Prostate gland (tissue), 2 donors: ENCODE measurements around the gene TSEN34. TPM values are rescaled to one million over a fixed set of nuclear protein-coding genes. Genes with fewer than 3 reads are reported as not detected.

Experiments
- DNase-seq: peaks from one replicate; pipeline ENCODE4 v3.0.0-alpha.2; 2019; ENCODE audit warnings: low spot score
- H3K27ac ChIP-seq, 2 donors: fragments of 200-600 bp; sonication (generic); 2 replicates each; pipeline ENCODE4 v1.5.1; 2017 to 2019
- H3K27me3 ChIP-seq: fragments of 200-600 bp; sonication (generic); replicated peaks from 2 replicates; pipeline ENCODE4 v1.5.1; 2019; ENCODE audit not compliant: insufficient read depth
- H3K36me3 ChIP-seq, 2 donors: fragments of 200-600 bp; sonication (generic); 1 replicate in 1 of 2; 2 replicates in 1 of 2; pipeline versions ENCODE4 v1.5.1 to v1.8.1; 2017 to 2019
- H3K4me1 ChIP-seq: fragments of 200-600 bp; sonication (generic); replicated peaks from 2 replicates; pipeline ENCODE4 v1.5.1; 2019
- H3K4me3 ChIP-seq, 2 donors: fragments of 200-600 bp; sonication (generic); 2 replicates each; pipeline ENCODE4 v1.5.1; 2017 to 2019
- H3K9me3 ChIP-seq: fragments of 200-600 bp; sonication (generic); 2 replicates; pipeline ENCODE4 v1.5.1; 2017
- CTCF ChIP-seq, 4 experiments: fragments of 200-600 bp in 2 of 4; fragments of 450-650 bp in 2 of 4; sonication (generic) in 2 of 4; IDR thresholded peaks; 1 replicate in 3 of 4; 2 replicates in 1 of 4; pipeline ENCODE4 v1.5.1; 2016 to 2019; ENCODE audit warnings: antibody characterized with exemption in 4 of 4, mild to moderate bottlenecking in 2 of 4, moderate library complexity in 2 of 4
- POLR2A ChIP-seq: fragments of 450-650 bp; IDR thresholded peaks from one replicate; pipeline ENCODE4 v1.6.1; 2016; ENCODE audit warnings: antibody characterized with exemption, mild to moderate bottlenecking
- POLR2AphosphoS5 ChIP-seq: sonication (generic); formaldehyde crosslinking; IDR thresholded peaks from one replicate; pipeline ENCODE4 v1.6.1; 2017; ENCODE audit warnings: antibody characterized with exemption
- WGBS: methylation state at CpG from one replicate; pipeline ENCODE4 v1.1.5; 2018; 5-methylcytosine and 5-hydroxymethylcytosine counted together
- intact Hi-C: fragments of 100-400 bp; cut with DNase I; formaldehyde crosslinking; loops from one replicate; pipeline ENCODE4 v1.14.2; 2022
- total RNA-seq, 2 donors: library from RNA; depleted of rRNA; stranded (reverse); fragments of >200 nt; gene quantifications; one replicate each; pipeline ENCODE4 v1.1.0, GENCODE V29; 2016

Gene TSEN34
- total RNA-seq, 2 donors from 2014 or later = 122 to 163 TPM

GRCh38 chr19:54148158-54148557 lies 43.0 kb upstream of the TSEN34 start:
- WGBS = 81% methylated on average over 19 of the region's 19 CpGs
- Histone ChIP-seq H3K4me1 (no peaks in the 10 kb centered on the region), H3K27me3 (no peaks in the 10 kb centered on the region), H3K4me3 (no peak overlapping the region), H3K36me3 (peaks cover 34 to 79% of the 10 kb centered on the region in 2 donors), H3K9me3 (no peaks in the 10 kb centered on the region), H3K27ac (no peak overlapping the region)
- TF ChIP-seq POLR2AphosphoS5 (no peak), CTCF (IDR thresholded peaks at IDR 0.05) (no peak), POLR2A (no peak)
- DNase-seq = no peak
- intact Hi-C loops = no loop called here

- intact Hi-C loops = no loop called here
- Histone ChIP-seq H3K27me3 (no peaks in the 10 kb centered on the region), H3K27ac (no peak overlapping the region), H3K4me3 (no peak overlapping the region), H3K36me3 (peaks cover 29 to 81% of the 10 kb centered on the region in 2 donors), H3K4me1 (no peaks in the 10 kb centered on the region), H3K9me3 (no peaks in the 10 kb centered on the region)
- TF ChIP-seq POLR2A (no peak), CTCF (IDR thresholded peaks at IDR 0.05) (no peak), POLR2AphosphoS5 (no peak)
- no peak for DNase-seq
- WGBS = 80% methylated on average over 12 of the region's 12 CpGs
Observed at GRCh38 chr19:54149021-54149812, 41.9 kb upstream of the TSEN34 start.

GRCh38 chr19:54151362-54152035 lies 39.6 kb upstream of the TSEN34 start:
- TF ChIP-seq POLR2AphosphoS5 = no peak
- no peak for TF ChIP-seq POLR2A
- TF ChIP-seq CTCF (IDR thresholded peaks at IDR 0.05) = no peak
- peaks cover 28 to 65% of the 10 kb centered on the region in 2 donors for H3K36me3 ChIP-seq

GRCh38 chr19:54152267-54152666 lies 38.8 kb upstream of the TSEN34 start:
- TF ChIP-seq CTCF (IDR thresholded peaks at IDR 0.05) (no peak), POLR2A (no peak), POLR2AphosphoS5 (no peak)
- no peak overlapping the region for H3K4me3 ChIP-seq
- no peaks in the 10 kb centered on the region for H3K9me3 ChIP-seq
- no peak overlapping the region for H3K27ac ChIP-seq
- DNase-seq = no peak
- intact Hi-C loops = no loop called here
- H3K4me1 ChIP-seq = no peaks in the 10 kb centered on the region
- 93% methylated on average over 11 of the region's 12 CpGs for WGBS
- H3K27me3 ChIP-seq = no peaks in the 10 kb centered on the region
- H3K36me3 ChIP-seq = peaks cover 25 to 57% of the 10 kb centered on the region in 2 donors

More at GRCh38 chr19:54151362-54152035, 39.6 kb upstream of the TSEN34 start:
- intact Hi-C loops = no loop called here
- Histone ChIP-seq H3K27ac (no peak overlapping the region), H3K4me3 (no peak overlapping the region), H3K9me3 (no peaks in the 10 kb centered on the region), H3K4me1 (no peaks in the 10 kb centered on the region), H3K27me3 (no peaks in the 10 kb centered on the region)
- 84% methylated on average over 23 of the region's 23 CpGs for WGBS
- no peak for DNase-seq
